ENCODE results near the gene BTBD9. TPM values are rescaled to one million over a fixed set of nuclear protein-coding genes. Genes with fewer than 3 reads are reported as not detected.

Gene BTBD9
- total RNA-seq, 1 experiment from 2014 or later = 15.4 TPM

Other genes with a start within 250 kb of the BTBD9 start
- gene GLO1, start 63.2 kb upstream of the BTBD9 start, total RNA-seq (2014; rRNA removed; shearing (Covaris generic)) = 254 and 303 TPM in 2 replicates
- under 0.01 TPM in 1 of 2 replicates, not detected in the other for gene DNAH8, start 75.4 kb upstream of the BTBD9 start, total RNA-seq (2014; rRNA removed; shearing (Covaris generic))

All from Daoy (cell line).